HL-60 (cell line): ENCODE measurements around the gene CCDC92B.

Source experiments
- POLR2AphosphoS5 ChIP-seq: IDR thresholded peaks from 2 replicates; pipeline ENCODE4 v1.6.1; 2012; ENCODE audit warnings: low read depth
- TF ChIP-seq, protein P1 (sequence below): IDR thresholded peaks from 2 replicates; pipeline ENCODE4 v1.6.1; 2012; ENCODE audit warnings: low read depth; ENCODE audit not compliant: insufficient replicate concordance
- TF ChIP-seq, protein P2 (sequence below): IDR thresholded peaks from one replicate; pipeline ENCODE4 v1.5.1; 2011; ENCODE audit warnings: low read length, control low read depth, inconsistent platforms; ENCODE audit not compliant: insufficient read depth

DNA sequence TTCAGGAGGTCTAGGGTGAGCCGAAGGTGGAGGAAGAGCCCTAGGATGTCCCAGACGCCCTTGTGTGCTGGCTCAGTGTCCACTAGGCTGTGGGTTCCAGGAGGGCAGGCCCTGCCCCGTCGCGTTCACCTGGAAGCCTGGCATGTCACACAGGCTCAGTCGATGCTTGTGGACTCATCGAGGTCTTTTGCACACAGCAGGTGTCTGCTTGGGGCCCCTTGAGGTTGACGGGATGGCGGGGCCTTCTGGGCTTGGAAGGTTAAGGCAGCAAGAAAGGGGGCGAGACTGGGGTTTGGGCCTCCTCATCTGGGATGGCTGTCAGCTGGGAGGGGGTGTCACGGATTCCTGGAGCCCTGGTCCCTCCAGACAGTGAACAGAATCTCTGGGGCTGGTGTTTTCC, 48.7 kb upstream of the CCDC92B start:
- no peak for TF ChIP-seq POLR2AphosphoS5
- TF ChIP-seq, protein P1, sequence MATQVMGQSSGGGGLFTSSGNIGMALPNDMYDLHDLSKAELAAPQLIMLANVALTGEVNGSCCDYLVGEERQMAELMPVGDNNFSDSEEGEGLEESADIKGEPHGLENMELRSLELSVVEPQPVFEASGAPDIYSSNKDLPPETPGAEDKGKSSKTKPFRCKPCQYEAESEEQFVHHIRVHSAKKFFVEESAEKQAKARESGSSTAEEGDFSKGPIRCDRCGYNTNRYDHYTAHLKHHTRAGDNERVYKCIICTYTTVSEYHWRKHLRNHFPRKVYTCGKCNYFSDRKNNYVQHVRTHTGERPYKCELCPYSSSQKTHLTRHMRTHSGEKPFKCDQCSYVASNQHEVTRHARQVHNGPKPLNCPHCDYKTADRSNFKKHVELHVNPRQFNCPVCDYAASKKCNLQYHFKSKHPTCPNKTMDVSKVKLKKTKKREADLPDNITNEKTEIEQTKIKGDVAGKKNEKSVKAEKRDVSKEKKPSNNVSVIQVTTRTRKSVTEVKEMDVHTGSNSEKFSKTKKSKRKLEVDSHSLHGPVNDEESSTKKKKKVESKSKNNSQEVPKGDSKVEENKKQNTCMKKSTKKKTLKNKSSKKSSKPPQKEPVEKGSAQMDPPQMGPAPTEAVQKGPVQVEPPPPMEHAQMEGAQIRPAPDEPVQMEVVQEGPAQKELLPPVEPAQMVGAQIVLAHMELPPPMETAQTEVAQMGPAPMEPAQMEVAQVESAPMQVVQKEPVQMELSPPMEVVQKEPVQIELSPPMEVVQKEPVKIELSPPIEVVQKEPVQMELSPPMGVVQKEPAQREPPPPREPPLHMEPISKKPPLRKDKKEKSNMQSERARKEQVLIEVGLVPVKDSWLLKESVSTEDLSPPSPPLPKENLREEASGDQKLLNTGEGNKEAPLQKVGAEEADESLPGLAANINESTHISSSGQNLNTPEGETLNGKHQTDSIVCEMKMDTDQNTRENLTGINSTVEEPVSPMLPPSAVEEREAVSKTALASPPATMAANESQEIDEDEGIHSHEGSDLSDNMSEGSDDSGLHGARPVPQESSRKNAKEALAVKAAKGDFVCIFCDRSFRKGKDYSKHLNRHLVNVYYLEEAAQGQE = no peak
- TF ChIP-seq, protein P2, sequence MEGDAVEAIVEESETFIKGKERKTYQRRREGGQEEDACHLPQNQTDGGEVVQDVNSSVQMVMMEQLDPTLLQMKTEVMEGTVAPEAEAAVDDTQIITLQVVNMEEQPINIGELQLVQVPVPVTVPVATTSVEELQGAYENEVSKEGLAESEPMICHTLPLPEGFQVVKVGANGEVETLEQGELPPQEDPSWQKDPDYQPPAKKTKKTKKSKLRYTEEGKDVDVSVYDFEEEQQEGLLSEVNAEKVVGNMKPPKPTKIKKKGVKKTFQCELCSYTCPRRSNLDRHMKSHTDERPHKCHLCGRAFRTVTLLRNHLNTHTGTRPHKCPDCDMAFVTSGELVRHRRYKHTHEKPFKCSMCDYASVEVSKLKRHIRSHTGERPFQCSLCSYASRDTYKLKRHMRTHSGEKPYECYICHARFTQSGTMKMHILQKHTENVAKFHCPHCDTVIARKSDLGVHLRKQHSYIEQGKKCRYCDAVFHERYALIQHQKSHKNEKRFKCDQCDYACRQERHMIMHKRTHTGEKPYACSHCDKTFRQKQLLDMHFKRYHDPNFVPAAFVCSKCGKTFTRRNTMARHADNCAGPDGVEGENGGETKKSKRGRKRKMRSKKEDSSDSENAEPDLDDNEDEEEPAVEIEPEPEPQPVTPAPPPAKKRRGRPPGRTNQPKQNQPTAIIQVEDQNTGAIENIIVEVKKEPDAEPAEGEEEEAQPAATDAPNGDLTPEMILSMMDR = no peak
